ENCODE data around the gene ACTR3. TPM values are rescaled to one million over a fixed set of nuclear protein-coding genes. Genes with fewer than 3 reads are reported as not detected.

ACTR3 gene
- total and polyA plus RNA-seq, 2 of the 4 experiments (the other 2 are of a cell fraction) = 246 to 307 TPM

- TF ChIP-seq RCOR1 (IDR thresholded peaks at IDR 0.05; ENCODE audit: insufficient replicate concordance, low read length) = no peak
These were observed 95.9 kb downstream of the ACTR3 start (continued) for GRCh38 chr2:113985554-113986397.

GRCh38 chr2:113986762-113987290 lies 96.9 kb downstream of the ACTR3 start:
- DNase-seq (no peak), ATAC-seq (ENCODE audit: low read depth) (no peak)
- Histone ChIP-seq H3K36me3 (ENCODE audit: control insufficient read depth, insufficient read depth, low read length) (peaks cover 1% of the 10 kb centered on the region), H3K18ac (ENCODE audit: low read depth, low read length) (no peak overlapping the region), H3K4me3 (ENCODE audit: insufficient read depth, low read depth, low read length) (no peak overlapping the region), H4K8ac (ENCODE audit: low read depth in 2 of 2, low read length in 2 of 2) (no peak overlapping the region), H3K79me1 (ENCODE audit: low read depth in 1 of 2, low read length in 2 of 2) (no peaks in the 10 kb centered on the region), H3K4me1 (ENCODE audit: control insufficient read depth, insufficient read depth, low read length) (no peaks in the 10 kb centered on the region), H4K20me1 (ENCODE audit: insufficient read depth, low read length) (no peaks in the 10 kb centered on the region), H3K27ac (ENCODE audit: insufficient read depth, low read length) (no peak overlapping the region), H4K91ac (ENCODE audit: insufficient read depth, low read depth, low read length) (no peak overlapping the region), H3K9me3 (ENCODE audit: control insufficient read depth, insufficient read depth, low read length) (no peaks in the 10 kb centered on the region), H3K23ac (ENCODE audit: low read depth, low read length) (no peak overlapping the region), H2BK5ac (ENCODE audit: low read depth, low read length, poor library complexity, severe bottlenecking) (no peak overlapping the region), H3K4ac (ENCODE audit: low read depth, low read length) (no peak overlapping the region), H2BK120ac (ENCODE audit: low read depth, low read length) (no peak overlapping the region), H3K9ac (ENCODE audit: low read depth, low read length) (no peak overlapping the region), H2AK9ac (replicated peaks; ENCODE audit: low read depth, low read length, poor library complexity) (no peak overlapping the region), H3K56ac (ENCODE audit: extremely low read depth, insufficient read depth, low read length) (no peak overlapping the region), H2BK20ac (ENCODE audit: low read depth, low read length) (no peak overlapping the region), H2AFZ (replicated peaks; ENCODE audit: low read length, poor library complexity) (no peak overlapping the region), H3K9me1 (ENCODE audit: insufficient read depth, low read length) (no peaks in the 10 kb centered on the region), H3K4me2 (ENCODE audit: low read depth, low read length) (no peak overlapping the region), H4K5ac (ENCODE audit: low read depth, low read length) (no peak overlapping the region), H3K27me3 (ENCODE audit: control insufficient read depth, insufficient read depth, low read length) (no peaks in the 10 kb centered on the region), H3K14ac (replicated peaks; ENCODE audit: low read depth, low read length) (no peak overlapping the region), H2BK15ac (ENCODE audit: low read depth, low read length) (no peak overlapping the region), H2AK5ac (ENCODE audit: low read depth, low read length) (no peak overlapping the region)
- ChIA-PET CTCF (no interaction called here), POLR2A (ENCODE audit: unreplicated experiment) (no interaction called here)
- intact Hi-C loops (cut with micrococcal nuclease) = no loop called here
- BruUV-seq (replicated peaks) = no TSS peak
- dilution Hi-C loops (cut with HindIII; ENCODE audit: low sequenced_read_pairs, unreplicated experiment) = no loop called here
- 92% methylated on average over 2 of the region's 4 CpGs; no CpG with 5 or more reads in 1 of the 2 experiments for WGBS, 2 experiments (ENCODE audit: extremely low coverage in 2 of 2, insufficient read length in 1 of 2)
- in situ Hi-C loops (cut with MboI; ENCODE audit: low sequenced_read_pairs) = loop anchor here (25.0 kb wide), 1 partner anchor 575 kb away; no protein-coding TSS in a partner anchor
- TF ChIP-seq NFE2L2 (IDR thresholded peaks at IDR 0.05; ENCODE audit: low read depth, low read length) = no peak
- no peak for TF ChIP-seq CHD1 (IDR thresholded peaks at IDR 0.05; ENCODE audit: low read depth, low read length)
- no peak for TF ChIP-seq BHLHE40 (IDR thresholded peaks at IDR 0.05; ENCODE audit: low read depth, low read length)
- TF ChIP-seq FOS (IDR thresholded peaks at IDR 0.05; ENCODE audit: low read depth, low read length) = no peak
